Measurements from ENCODE around the gene NOX5.
A peak's percentile ranks its signal among the peaks of the same experiment; 100 is the strongest.

The NOX5 gene

GRCh38 chr15:69017978-69018377, 3.5 kb downstream of the NOX5 start:
- WGBS: 82% methylated on average over 7 of the region's 7 CpGs
- Histone ChIP-seq H3K27me3 (ENCODE audit: control insufficient read depth in 1 of 2, insufficient read depth in 1 of 2, low read length in 2 of 2) (peaks cover 0 to 5% of the 10 kb centered on the region in 2 experiments), H3K4ac (ENCODE audit: low read depth in 1 of 2, low read length in 2 of 2) (no peak overlapping the region), H2BK12ac (ENCODE audit: low read length in 2 of 2) (no peak overlapping the region), H2BK120ac (ENCODE audit: low read depth, low read length) (no peak overlapping the region), H4K91ac (ENCODE audit: low read length) (no peak overlapping the region), H3K14ac (ENCODE audit: low read length in 2 of 2) (no peak overlapping the region), H3K27ac (ENCODE audit: low read length, poor library complexity, severe bottlenecking) (no peak overlapping the region), H3K23ac (ENCODE audit: low read length in 2 of 2) (no peak overlapping the region), H3K18ac (ENCODE audit: low read depth in 1 of 2, low read length in 2 of 2) (no peak overlapping the region), H3K4me3 (ENCODE audit: insufficient read depth in 1 of 2, low read depth in 1 of 2, low read length in 2 of 2) (no peak overlapping the region), H3K36me3 (ENCODE audit: control insufficient read depth in 1 of 2, insufficient read depth in 2 of 2, low read depth in 1 of 2, low read length in 2 of 2) (no peaks in the 10 kb centered on the region), H3K79me1 (replicated peaks; ENCODE audit: low read length, poor library complexity, severe bottlenecking) (no peaks in the 10 kb centered on the region), H3K4me1 (ENCODE audit: control insufficient read depth, insufficient read depth, low read depth, low read length) (no peaks in the 10 kb centered on the region), H2BK15ac (ENCODE audit: low read depth, poor library complexity, severe bottlenecking) (no peak overlapping the region), H2BK5ac (ENCODE audit: low read depth, low read length, poor library complexity, severe bottlenecking) (no peak overlapping the region), H4K8ac (ENCODE audit: low read length) (no peak overlapping the region), H3K9ac (ENCODE audit: low read length) (no peak overlapping the region), H3K9me3 (ENCODE audit: control insufficient read depth, low read length) (no peaks in the 10 kb centered on the region), H3K4me2 (ENCODE audit: low read length, poor library complexity, severe bottlenecking) (no peak overlapping the region), H2AK5ac (ENCODE audit: low read length, severe bottlenecking) (no peak overlapping the region), H2AFZ (ENCODE audit: low read depth, low read length) (no peak overlapping the region)
- no peak for DNase-seq

GRCh38 chr15:69018951-69019350, 4.5 kb downstream of the NOX5 start:
- Histone ChIP-seq H3K18ac (ENCODE audit: low read depth in 1 of 2, low read length in 2 of 2) (no peak overlapping the region), H2AK5ac (ENCODE audit: low read length, severe bottlenecking) (no peak overlapping the region), H2BK12ac (ENCODE audit: low read length in 2 of 2) (no peak overlapping the region), H3K4me3 (ENCODE audit: insufficient read depth in 1 of 2, low read depth in 1 of 2, low read length in 2 of 2) (no peak overlapping the region), H3K36me3 (ENCODE audit: control insufficient read depth in 1 of 2, insufficient read depth in 2 of 2, low read depth in 1 of 2, low read length in 2 of 2) (no peaks in the 10 kb centered on the region), H3K79me1 (replicated peaks; ENCODE audit: low read length, poor library complexity, severe bottlenecking) (no peaks in the 10 kb centered on the region), H3K4me2 (ENCODE audit: low read length, poor library complexity, severe bottlenecking) (no peak overlapping the region), H3K4me1 (ENCODE audit: control insufficient read depth, insufficient read depth, low read depth, low read length) (no peaks in the 10 kb centered on the region), H3K9ac (ENCODE audit: low read length) (no peak overlapping the region), H2AFZ (ENCODE audit: low read depth, low read length) (no peak overlapping the region), H4K8ac (ENCODE audit: low read length) (no peak overlapping the region), H3K27me3 (ENCODE audit: control insufficient read depth in 1 of 2, insufficient read depth in 1 of 2, low read length in 2 of 2) (peaks cover 0 to 5% of the 10 kb centered on the region in 2 experiments), H4K91ac (ENCODE audit: low read length) (peak overlapping the region; percentile 78), H3K14ac (ENCODE audit: low read length in 2 of 2) (no peak overlapping the region), H3K4ac (ENCODE audit: low read depth in 1 of 2, low read length in 2 of 2) (no peak overlapping the region), H2BK120ac (ENCODE audit: low read depth, low read length) (no peak overlapping the region), H3K9me3 (ENCODE audit: control insufficient read depth, low read length) (no peaks in the 10 kb centered on the region), H2BK15ac (ENCODE audit: low read depth, poor library complexity, severe bottlenecking) (no peak overlapping the region), H2BK5ac (ENCODE audit: low read depth, low read length, poor library complexity, severe bottlenecking) (no peak overlapping the region), H3K27ac (ENCODE audit: low read length, poor library complexity, severe bottlenecking) (no peak overlapping the region), H3K23ac (ENCODE audit: low read length in 2 of 2) (no peak overlapping the region)
- no peak for DNase-seq
- 91% methylated on average over 6 of the region's 6 CpGs for WGBS

GRCh38 chr15:69021895-69022294, 7.4 kb downstream of the NOX5 start:
- no peak overlapping the region for H4K91ac ChIP-seq (ENCODE audit: low read length)
- WGBS: 60% methylated on average over 1 of the region's 2 CpGs
- H3K9ac ChIP-seq (ENCODE audit: low read length): no peak overlapping the region
- no peak overlapping the region for H3K14ac ChIP-seq (ENCODE audit: low read length in 2 of 2)
- H3K4me2 ChIP-seq (ENCODE audit: low read length, poor library complexity, severe bottlenecking): no peak overlapping the region
- no peaks in the 10 kb centered on the region for H3K9me3 ChIP-seq (ENCODE audit: control insufficient read depth, low read length)
- no peak overlapping the region for H3K23ac ChIP-seq (ENCODE audit: low read length in 2 of 2)
- no peak overlapping the region for H4K8ac ChIP-seq (ENCODE audit: low read length)
- H3K4ac ChIP-seq (ENCODE audit: low read depth in 1 of 2, low read length in 2 of 2): no peak overlapping the region
- no peaks in the 10 kb centered on the region for H3K27me3 ChIP-seq (ENCODE audit: control insufficient read depth in 1 of 2, insufficient read depth in 1 of 2, low read length in 2 of 2)
- H2BK120ac ChIP-seq (ENCODE audit: low read depth, low read length): no peak overlapping the region
- no peak overlapping the region for H3K4me3 ChIP-seq (ENCODE audit: insufficient read depth in 1 of 2, low read depth in 1 of 2, low read length in 2 of 2)
- H2AFZ ChIP-seq (ENCODE audit: low read depth, low read length): no peak overlapping the region
- no peak overlapping the region for H2BK15ac ChIP-seq (ENCODE audit: low read depth, poor library complexity, severe bottlenecking)
- no peaks in the 10 kb centered on the region for H3K36me3 ChIP-seq (ENCODE audit: control insufficient read depth in 1 of 2, insufficient read depth in 2 of 2, low read depth in 1 of 2, low read length in 2 of 2)
- peak; percentile 69 for DNase-seq
- H3K27ac ChIP-seq (ENCODE audit: low read length, poor library complexity, severe bottlenecking): no peak overlapping the region
- H2AK5ac ChIP-seq (ENCODE audit: low read length, severe bottlenecking): no peak overlapping the region
- no peaks in the 10 kb centered on the region for H3K4me1 ChIP-seq (ENCODE audit: control insufficient read depth, insufficient read depth, low read depth, low read length)
- H2BK12ac ChIP-seq (ENCODE audit: low read length in 2 of 2): no peak overlapping the region
- no peaks in the 10 kb centered on the region for H3K79me1 ChIP-seq (replicated peaks; ENCODE audit: low read length, poor library complexity, severe bottlenecking)
- no peak overlapping the region for H3K18ac ChIP-seq (ENCODE audit: low read depth in 1 of 2, low read length in 2 of 2)
- H2BK5ac ChIP-seq (ENCODE audit: low read depth, low read length, poor library complexity, severe bottlenecking): no peak overlapping the region

GRCh38 chr15:69025320-69025719, 10.8 kb downstream of the NOX5 start:
- no peak overlapping the region for H4K91ac ChIP-seq (ENCODE audit: low read length)
- no peak overlapping the region for H4K8ac ChIP-seq (ENCODE audit: low read length)
- no peaks in the 10 kb centered on the region for H3K27me3 ChIP-seq (ENCODE audit: control insufficient read depth in 1 of 2, insufficient read depth in 1 of 2, low read length in 2 of 2)
- no peak overlapping the region for H2AK5ac ChIP-seq (ENCODE audit: low read length, severe bottlenecking)
- no peak overlapping the region for H2BK15ac ChIP-seq (ENCODE audit: low read depth, poor library complexity, severe bottlenecking)
- H2BK120ac ChIP-seq (ENCODE audit: low read depth, low read length): no peak overlapping the region
- no peak overlapping the region for H3K4me2 ChIP-seq (ENCODE audit: low read length, poor library complexity, severe bottlenecking)
- H3K4me3 ChIP-seq (ENCODE audit: insufficient read depth in 1 of 2, low read depth in 1 of 2, low read length in 2 of 2): no peak overlapping the region
- no peaks in the 10 kb centered on the region for H3K9me3 ChIP-seq (ENCODE audit: control insufficient read depth, low read length)
- no peak overlapping the region for H3K9ac ChIP-seq (ENCODE audit: low read length)
- no peaks in the 10 kb centered on the region for H3K4me1 ChIP-seq (ENCODE audit: control insufficient read depth, insufficient read depth, low read depth, low read length)
- H2BK12ac ChIP-seq (ENCODE audit: low read length in 2 of 2): no peak overlapping the region
- H2AFZ ChIP-seq (ENCODE audit: low read depth, low read length): no peak overlapping the region
- H3K14ac ChIP-seq (ENCODE audit: low read length in 2 of 2): no peak overlapping the region
- no peak overlapping the region for H2BK5ac ChIP-seq (ENCODE audit: low read depth, low read length, poor library complexity, severe bottlenecking)
- H3K4ac ChIP-seq (ENCODE audit: low read depth in 1 of 2, low read length in 2 of 2): no peak overlapping the region
- H3K18ac ChIP-seq (ENCODE audit: low read depth in 1 of 2, low read length in 2 of 2): no peak overlapping the region
- WGBS: 79% methylated on average over 3 of the region's 5 CpGs
- no peaks in the 10 kb centered on the region for H3K36me3 ChIP-seq (ENCODE audit: control insufficient read depth in 1 of 2, insufficient read depth in 2 of 2, low read depth in 1 of 2, low read length in 2 of 2)
- H3K79me1 ChIP-seq (replicated peaks; ENCODE audit: low read length, poor library complexity, severe bottlenecking): no peaks in the 10 kb centered on the region
- no peak for DNase-seq
- H3K27ac ChIP-seq (ENCODE audit: low read length, poor library complexity, severe bottlenecking): no peak overlapping the region
- H3K23ac ChIP-seq (ENCODE audit: low read length in 2 of 2): no peak overlapping the region

Measured in mesenchymal stem cell (in vitro differentiated cells and primary cell).